ENCODE measurements around the gene KCNQ1OT1. TPM values are rescaled to one million over a fixed set of nuclear protein-coding genes. Genes with fewer than 3 reads are reported as not detected.

KCNQ1OT1 gene
- total and polyA plus RNA-seq, 4 donors, result 0.05 to 4.9 (median 0.61) TPM

- TF ChIP-seq REST (IDR thresholded peaks at IDR 0.05) (no peak), RXRA (IDR thresholded peaks at IDR 0.05) (no peak), RAD21 (IDR thresholded peaks at IDR 0.05) (no peak)
Observed at GRCh38 chr11:2679011-2679676, 20.6 kb downstream of the KCNQ1OT1 start (continued).

DNA sequence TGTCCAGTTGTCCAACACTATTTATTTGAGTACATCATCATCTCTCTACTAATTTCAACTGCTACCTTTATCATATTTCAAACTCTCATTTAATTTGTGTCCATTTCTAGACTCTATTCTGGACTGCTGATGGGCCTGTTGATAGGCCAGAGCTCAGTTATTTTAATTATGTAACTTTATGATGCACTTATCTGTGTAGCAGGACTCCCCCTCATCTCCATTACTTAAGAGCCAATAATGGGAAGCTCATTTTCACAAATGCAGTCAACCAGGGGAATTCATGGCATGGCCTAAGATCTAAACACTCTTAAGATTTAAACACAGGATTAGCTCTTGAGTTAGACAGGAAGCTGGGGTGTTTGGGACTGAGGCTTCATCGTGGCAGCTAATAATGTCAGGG lies 21.4 kb downstream of the KCNQ1OT1 start:
- no peak overlapping the region for H3K9ac ChIP-seq (ENCODE audit: low read depth in 1 of 2, low read length in 2 of 2)
- H3K27ac ChIP-seq (ENCODE audit: low read depth in 1 of 2, low read length in 2 of 2), result no peak overlapping the region
- TF ChIP-seq, protein P1, sequence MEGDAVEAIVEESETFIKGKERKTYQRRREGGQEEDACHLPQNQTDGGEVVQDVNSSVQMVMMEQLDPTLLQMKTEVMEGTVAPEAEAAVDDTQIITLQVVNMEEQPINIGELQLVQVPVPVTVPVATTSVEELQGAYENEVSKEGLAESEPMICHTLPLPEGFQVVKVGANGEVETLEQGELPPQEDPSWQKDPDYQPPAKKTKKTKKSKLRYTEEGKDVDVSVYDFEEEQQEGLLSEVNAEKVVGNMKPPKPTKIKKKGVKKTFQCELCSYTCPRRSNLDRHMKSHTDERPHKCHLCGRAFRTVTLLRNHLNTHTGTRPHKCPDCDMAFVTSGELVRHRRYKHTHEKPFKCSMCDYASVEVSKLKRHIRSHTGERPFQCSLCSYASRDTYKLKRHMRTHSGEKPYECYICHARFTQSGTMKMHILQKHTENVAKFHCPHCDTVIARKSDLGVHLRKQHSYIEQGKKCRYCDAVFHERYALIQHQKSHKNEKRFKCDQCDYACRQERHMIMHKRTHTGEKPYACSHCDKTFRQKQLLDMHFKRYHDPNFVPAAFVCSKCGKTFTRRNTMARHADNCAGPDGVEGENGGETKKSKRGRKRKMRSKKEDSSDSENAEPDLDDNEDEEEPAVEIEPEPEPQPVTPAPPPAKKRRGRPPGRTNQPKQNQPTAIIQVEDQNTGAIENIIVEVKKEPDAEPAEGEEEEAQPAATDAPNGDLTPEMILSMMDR (IDR thresholded peaks at IDR 0.05; ENCODE audit: low read depth, low read length, missing input control), result no peak
- no peak for TF ChIP-seq JUND (IDR thresholded peaks at IDR 0.05)
- no peak for TF ChIP-seq FOXA1 (IDR thresholded peaks at IDR 0.05)
- TF ChIP-seq RXRA (IDR thresholded peaks at IDR 0.05), result no peak
- no peak for TF ChIP-seq SP1 (IDR thresholded peaks at IDR 0.05)
- TF ChIP-seq YY1 (IDR thresholded peaks at IDR 0.05), result no peak
- H3K36me3 ChIP-seq (ENCODE audit: control insufficient read depth in 4 of 4, insufficient read depth in 3 of 4, low read depth in 1 of 4, low read length in 3 of 4), result peaks cover 0 to 2% (median 0%) of the 10 kb centered on the region in 4 donors
- no peak overlapping the region for H3K4me3 ChIP-seq (ENCODE audit: low read depth in 1 of 3, low read length in 3 of 3)
- no peaks in the 10 kb centered on the region for H3K9me3 ChIP-seq (ENCODE audit: control insufficient read depth in 4 of 4, low read length in 3 of 4)
- no peaks in the 10 kb centered on the region for H3K4me1 ChIP-seq (ENCODE audit: control insufficient read depth in 4 of 4, insufficient read depth in 4 of 4, low read length in 3 of 4)
- no peak for DNase-seq (ENCODE audit: low spot score)
- 75% methylated on average over 1 of the region's 1 CpG for WGBS
- H3K27me3 ChIP-seq (ENCODE audit: control insufficient read depth in 4 of 4, insufficient read depth in 4 of 4, low read length in 3 of 4), result no peaks in the 10 kb centered on the region

- 49% methylated on average over 1 of the region's 1 CpG for WGBS
- no peak overlapping the region for H3K9ac ChIP-seq (ENCODE audit: low read depth in 1 of 2, low read length in 2 of 2)
- H3K27ac ChIP-seq (ENCODE audit: low read depth in 1 of 2, low read length in 2 of 2), result no peak overlapping the region
- no peak overlapping the region for H3K4me3 ChIP-seq (ENCODE audit: low read depth in 1 of 3, low read length in 3 of 3)
- H3K36me3 ChIP-seq (ENCODE audit: control insufficient read depth in 4 of 4, insufficient read depth in 3 of 4, low read depth in 1 of 4, low read length in 3 of 4), result no peaks in the 10 kb centered on the region
- no peaks in the 10 kb centered on the region for H3K27me3 ChIP-seq (ENCODE audit: control insufficient read depth in 4 of 4, insufficient read depth in 4 of 4, low read length in 3 of 4)
- no peak for TF ChIP-seq SP1 (IDR thresholded peaks at IDR 0.05)
- TF ChIP-seq JUND (IDR thresholded peaks at IDR 0.05), result no peak
- TF ChIP-seq, protein P1 (IDR thresholded peaks at IDR 0.05; ENCODE audit: low read depth, low read length, missing input control), result no peak
- no peak for TF ChIP-seq NR2F2 (IDR thresholded peaks at IDR 0.05)
- H3K9me3 ChIP-seq (ENCODE audit: control insufficient read depth in 4 of 4, low read length in 3 of 4), result no peaks in the 10 kb centered on the region
- no peak for DNase-seq (ENCODE audit: low spot score)
- H3K4me1 ChIP-seq (ENCODE audit: control insufficient read depth in 4 of 4, insufficient read depth in 4 of 4, low read length in 3 of 4), result no peaks in the 10 kb centered on the region
Observed at GRCh38 chr11:2677127-2677526, 22.7 kb downstream of the KCNQ1OT1 start.
